Measurements from ENCODE around the gene MAPK7.

DNA sequence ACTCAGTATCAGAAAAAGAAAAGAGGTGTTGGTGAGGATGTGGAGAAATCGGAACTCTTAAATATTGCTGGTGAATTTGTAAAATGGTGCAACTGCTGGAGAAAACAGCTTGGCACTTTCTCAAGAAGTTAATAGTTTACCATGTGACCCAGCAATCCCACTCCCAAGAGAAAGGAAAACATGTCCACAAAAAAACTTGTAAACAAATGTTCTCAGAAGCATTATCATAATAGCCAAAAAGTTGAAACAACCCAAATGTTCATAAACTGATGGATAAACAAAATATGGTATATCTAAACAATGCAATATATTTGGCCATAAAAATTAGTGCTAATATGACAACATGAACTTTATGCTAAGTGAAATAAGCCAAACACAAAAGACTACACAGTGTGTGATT lies 2.6 kb upstream of the MAPK7 start:
- TF ChIP-seq, protein P1, sequence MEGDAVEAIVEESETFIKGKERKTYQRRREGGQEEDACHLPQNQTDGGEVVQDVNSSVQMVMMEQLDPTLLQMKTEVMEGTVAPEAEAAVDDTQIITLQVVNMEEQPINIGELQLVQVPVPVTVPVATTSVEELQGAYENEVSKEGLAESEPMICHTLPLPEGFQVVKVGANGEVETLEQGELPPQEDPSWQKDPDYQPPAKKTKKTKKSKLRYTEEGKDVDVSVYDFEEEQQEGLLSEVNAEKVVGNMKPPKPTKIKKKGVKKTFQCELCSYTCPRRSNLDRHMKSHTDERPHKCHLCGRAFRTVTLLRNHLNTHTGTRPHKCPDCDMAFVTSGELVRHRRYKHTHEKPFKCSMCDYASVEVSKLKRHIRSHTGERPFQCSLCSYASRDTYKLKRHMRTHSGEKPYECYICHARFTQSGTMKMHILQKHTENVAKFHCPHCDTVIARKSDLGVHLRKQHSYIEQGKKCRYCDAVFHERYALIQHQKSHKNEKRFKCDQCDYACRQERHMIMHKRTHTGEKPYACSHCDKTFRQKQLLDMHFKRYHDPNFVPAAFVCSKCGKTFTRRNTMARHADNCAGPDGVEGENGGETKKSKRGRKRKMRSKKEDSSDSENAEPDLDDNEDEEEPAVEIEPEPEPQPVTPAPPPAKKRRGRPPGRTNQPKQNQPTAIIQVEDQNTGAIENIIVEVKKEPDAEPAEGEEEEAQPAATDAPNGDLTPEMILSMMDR (conservative IDR thresholded peaks at IDR 0.05; ENCODE audit: low read length), result no peak
- TF ChIP-seq EZH2phosphoT487 (IDR thresholded peaks at IDR 0.05; ENCODE audit: borderline replicate concordance, low read depth, low read length), result no peak
